Measurements from ENCODE around the gene JARID2. TPM values are rescaled to one million over a fixed set of nuclear protein-coding genes. Genes with fewer than 3 reads are reported as not detected.

The JARID2 gene
- total and polyA plus RNA-seq, 2 of the 13 experiments (the other 11 are each of a cell fraction or from before 2014, with no cell fraction given), result 7.5 to 10.3 TPM

- no peak for TF ChIP-seq KIAA2018 (CRISPR knock-in tag; IDR thresholded peaks at IDR 0.05; ENCODE audit: borderline replicate concordance)
- TF ChIP-seq EP300 (IDR thresholded peaks at IDR 0.05; ENCODE audit: low read depth in 2 of 2, low read length in 2 of 2), result peak in 1 of 2 experiments; percentile 47; a peak in 3 of 4 replicates
- no peak for TF ChIP-seq EP300 (CRISPR knock-in tag; IDR thresholded peaks at IDR 0.05; ENCODE audit: borderline replicate concordance)
- no peak for TF ChIP-seq FOXP1 (IDR thresholded peaks at IDR 0.05)
- TF ChIP-seq FOXP1 (CRISPR knock-in tag; IDR thresholded peaks at IDR 0.05), result peak; percentile 7; the same call in 1 of the 2 replicates
- TF ChIP-seq ARHGAP35 (CRISPR knock-in tag; IDR thresholded peaks at IDR 0.05; ENCODE audit: borderline replicate concordance), result no peak
- TF ChIP-seq NKX3-1 (CRISPR knock-in tag; IDR thresholded peaks at IDR 0.05), result no peak
- TF ChIP-seq GMEB2 (CRISPR knock-in tag; IDR thresholded peaks at IDR 0.05; ENCODE audit: low read depth), result no peak
- TF ChIP-seq ARNT (IDR thresholded peaks at IDR 0.05), result no peak
- TF ChIP-seq NCOA5 (CRISPR knock-in tag; IDR thresholded peaks at IDR 0.05), result no peak
- TF ChIP-seq ZNF770 (CRISPR knock-in tag; IDR thresholded peaks at IDR 0.05), result no peak
- TF ChIP-seq SMARCE1 (IDR thresholded peaks at IDR 0.05; ENCODE audit: borderline replicate concordance), result no peak
- no peak for TF ChIP-seq NCOR1 (IDR thresholded peaks at IDR 0.05; ENCODE audit: borderline replicate concordance, low read length)
- TF ChIP-seq ZBTB7B (CRISPR knock-in tag; IDR thresholded peaks at IDR 0.05), result no peak; the same call in 1 of the 2 replicates
- no peak for TF ChIP-seq ZNF33A (CRISPR knock-in tag; IDR thresholded peaks at IDR 0.05; ENCODE audit: borderline replicate concordance)
- TF ChIP-seq ZNF781 (CRISPR knock-in tag; IDR thresholded peaks at IDR 0.05; ENCODE audit: borderline replicate concordance, not compliant biosample characterization), result no peak
- no peak for TF ChIP-seq ZNF615 (CRISPR knock-in tag; IDR thresholded peaks at IDR 0.05; ENCODE audit: borderline replicate concordance)
These were observed 2.8 kb downstream of the JARID2 start (continued) for GRCh38 chr6:15248451-15249370.

All from HepG2 (cell line).